Measurements from ENCODE around the gene GREB1L. TPM values are rescaled to one million over a fixed set of nuclear protein-coding genes. Genes with fewer than 3 reads are reported as not detected.

GREB1L gene
- total and polyA plus RNA-seq, 2 of the 13 experiments (the other 11 are each of a cell fraction or from before 2014, with no cell fraction given) = 0.17 to 0.66 TPM

GRCh38 chr18:21309248-21309647 lies 67.2 kb downstream of the GREB1L start:
- no peak for FAIRE-seq

More at GRCh38 chr18:21309248-21309647, 67.2 kb downstream of the GREB1L start:
- DNase-seq (ENCODE audit: low spot score) = no peak
- no peak for ATAC-seq
- WGBS (ENCODE audit: low lambda C conversion rate) = 2% methylated on average over 5 of the region's 5 CpGs
- intact Hi-C loops (cut with micrococcal nuclease; ENCODE audit: unreplicated experiment) = no loop called here
- H3K9me3 ChIP-seq (ENCODE audit: low read length) = no peaks in the 10 kb centered on the region
- CTCF ChIA-PET (ENCODE audit: low intra/inter-chr PET ratio, low total read pairs) = no interaction called here
- H3K27ac ChIP-seq (ENCODE audit: extremely low read length, insufficient read depth, low read length) = no peak overlapping the region
- H4K20me1 ChIP-seq (ENCODE audit: insufficient read depth, low read length) = no peaks in the 10 kb centered on the region
- H3K4me1 ChIP-seq (ENCODE audit: insufficient read depth, low read length) = no peaks in the 10 kb centered on the region
- no peak overlapping the region for H3K4me2 ChIP-seq (ENCODE audit: low read depth, low read length)
- no peak overlapping the region for H3K9ac ChIP-seq (ENCODE audit: insufficient read depth, low read depth, low read length)
- no peak overlapping the region for H2AFZ ChIP-seq (ENCODE audit: low read length)
- H3K4me3 ChIP-seq (replicated peaks in 1 of 3; ENCODE audit: insufficient read depth in 1 of 3, low read depth in 2 of 3, low read length in 3 of 3) = no peak overlapping the region
- no TSS peak for BruUV-seq (replicated peaks)
- no peaks in the 10 kb centered on the region for H3K79me2 ChIP-seq (ENCODE audit: insufficient read depth, low read length)
- in situ Hi-C loops (cut with HindIII; ENCODE audit: extremely low pct_ligation_motif_present, low pct_unique_long_range_greater_than_20kb) = no loop called here
- no peak for TF ChIP-seq DDIT3 (CRISPR knock-in tag; IDR thresholded peaks at IDR 0.05)
- no peak for TF ChIP-seq SNAPC4 (CRISPR knock-in tag; IDR thresholded peaks at IDR 0.05)
- no peak for TF ChIP-seq PHF20 (CRISPR knock-in tag; IDR thresholded peaks at IDR 0.05)
- no peak for TF ChIP-seq MATR3 (CRISPR knock-in tag; IDR thresholded peaks at IDR 0.05)
- no peak for TF ChIP-seq ZNF280D (CRISPR knock-in tag; IDR thresholded peaks at IDR 0.05)
- no peaks in the 10 kb centered on the region for H3K27me3 ChIP-seq (ENCODE audit: control insufficient read depth in 1 of 2, insufficient read depth in 2 of 2, low read length in 2 of 2)
- POLR2A ChIA-PET = no interaction called here
- H3K36me3 ChIP-seq (replicated peaks in 1 of 2; ENCODE audit: control insufficient read depth in 1 of 2, insufficient read depth in 2 of 2, low read length in 2 of 2) = no peaks in the 10 kb centered on the region

All from HepG2 (cell line).